ENCODE results near the gene UBALD1. TPM values are rescaled to one million over a fixed set of nuclear protein-coding genes. Genes with fewer than 3 reads are reported as not detected.
A peak's percentile ranks its signal among the peaks of the same experiment; 100 is the strongest.

The UBALD1 gene
- total RNA-seq, 1 experiment from 2014 or later, result 45.9 TPM

GRCh38 chr16:4618645-4619418, 4.1 kb upstream of the UBALD1 start:
- TF ChIP-seq EZH2phosphoT487 (IDR thresholded peaks at IDR 0.05; ENCODE audit: borderline replicate concordance) (no peak), RAD21 (IDR thresholded peaks at IDR 0.05; ENCODE audit: low read depth) (no peak), EZH2 (IDR thresholded peaks at IDR 0.05) (no peak), CBX3 (IDR thresholded peaks at IDR 0.05; ENCODE audit: low read depth) (no peak), POLR2AphosphoS5 (IDR thresholded peaks at IDR 0.05; ENCODE audit: low read depth, low read length) (no peak), YY1 (IDR thresholded peaks at IDR 0.05; ENCODE audit: extremely low read depth, insufficient replicate concordance, low read depth, low read length) (no peak), SIN3A (IDR thresholded peaks at IDR 0.05; ENCODE audit: low read depth) (no peak), ZFX (IDR thresholded peaks at IDR 0.05) (no peak), POLR2A (IDR thresholded peaks at IDR 0.05; ENCODE audit: borderline replicate concordance, extremely low read depth, insufficient read depth, insufficient read length) (no peak), FOSL1 (IDR thresholded peaks at IDR 0.05; ENCODE audit: low read depth) (no peak), CEBPB (IDR thresholded peaks at IDR 0.05; ENCODE audit: low read depth) (no peak), SP1 (IDR thresholded peaks at IDR 0.05; ENCODE audit: low read depth) (no peak)
- TF ChIP-seq, protein P1, sequence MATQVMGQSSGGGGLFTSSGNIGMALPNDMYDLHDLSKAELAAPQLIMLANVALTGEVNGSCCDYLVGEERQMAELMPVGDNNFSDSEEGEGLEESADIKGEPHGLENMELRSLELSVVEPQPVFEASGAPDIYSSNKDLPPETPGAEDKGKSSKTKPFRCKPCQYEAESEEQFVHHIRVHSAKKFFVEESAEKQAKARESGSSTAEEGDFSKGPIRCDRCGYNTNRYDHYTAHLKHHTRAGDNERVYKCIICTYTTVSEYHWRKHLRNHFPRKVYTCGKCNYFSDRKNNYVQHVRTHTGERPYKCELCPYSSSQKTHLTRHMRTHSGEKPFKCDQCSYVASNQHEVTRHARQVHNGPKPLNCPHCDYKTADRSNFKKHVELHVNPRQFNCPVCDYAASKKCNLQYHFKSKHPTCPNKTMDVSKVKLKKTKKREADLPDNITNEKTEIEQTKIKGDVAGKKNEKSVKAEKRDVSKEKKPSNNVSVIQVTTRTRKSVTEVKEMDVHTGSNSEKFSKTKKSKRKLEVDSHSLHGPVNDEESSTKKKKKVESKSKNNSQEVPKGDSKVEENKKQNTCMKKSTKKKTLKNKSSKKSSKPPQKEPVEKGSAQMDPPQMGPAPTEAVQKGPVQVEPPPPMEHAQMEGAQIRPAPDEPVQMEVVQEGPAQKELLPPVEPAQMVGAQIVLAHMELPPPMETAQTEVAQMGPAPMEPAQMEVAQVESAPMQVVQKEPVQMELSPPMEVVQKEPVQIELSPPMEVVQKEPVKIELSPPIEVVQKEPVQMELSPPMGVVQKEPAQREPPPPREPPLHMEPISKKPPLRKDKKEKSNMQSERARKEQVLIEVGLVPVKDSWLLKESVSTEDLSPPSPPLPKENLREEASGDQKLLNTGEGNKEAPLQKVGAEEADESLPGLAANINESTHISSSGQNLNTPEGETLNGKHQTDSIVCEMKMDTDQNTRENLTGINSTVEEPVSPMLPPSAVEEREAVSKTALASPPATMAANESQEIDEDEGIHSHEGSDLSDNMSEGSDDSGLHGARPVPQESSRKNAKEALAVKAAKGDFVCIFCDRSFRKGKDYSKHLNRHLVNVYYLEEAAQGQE (IDR thresholded peaks at IDR 0.05; ENCODE audit: low read depth), result no peak
- Histone ChIP-seq H2AFZ (ENCODE audit: low read depth, low read length, poor library complexity, severe bottlenecking) (no peak overlapping the region), H3K9ac (ENCODE audit: low read length) (no peak overlapping the region), H3K79me2 (ENCODE audit: insufficient read depth, low read length) (peaks cover 5% of the 10 kb centered on the region), H3K9me2 (ENCODE audit: insufficient read depth) (no peaks in the 10 kb centered on the region), H3K4me1 (ENCODE audit: control insufficient read depth in 1 of 2, insufficient read depth in 2 of 2, low read length in 2 of 2) (peaks cover 16 to 31% of the 10 kb centered on the region in 2 experiments), H3K27me3 (ENCODE audit: insufficient read depth, low read length) (no peaks in the 10 kb centered on the region), H3K9me3 (ENCODE audit: control insufficient read depth in 1 of 2, insufficient read depth in 1 of 2, low read depth in 1 of 2, low read length in 2 of 2) (no peaks in the 10 kb centered on the region), H3K4me3 (replicated peaks in 1 of 2; ENCODE audit: low read depth in 1 of 2, low read length in 2 of 2) (no peak overlapping the region), H3K4me2 (ENCODE audit: low read length) (0 out of 2 replicates have a peak overlapping the region, but pooled peaks have one; percentile 3), H4K20me1 (ENCODE audit: insufficient read depth) (no peaks in the 10 kb centered on the region), H3K27ac (ENCODE audit: low read depth, low read length) (no peak overlapping the region), H3K36me3 (ENCODE audit: control insufficient read depth in 1 of 2, insufficient read depth in 2 of 2, low read length in 2 of 2) (no peaks in the 10 kb centered on the region)
- DNase-seq (ENCODE audit: low read depth, low spot score), result no peak
- intact Hi-C loops (cut with micrococcal nuclease), result loop anchor here (5.0 to 10.0 kb wide), 2 partner anchors 194 to 338 kb away; partner anchors contain the start of genes DNAJA3 and SEC14L5
- POLR2A ChIA-PET, result interaction anchor here (0.5 kb wide), 1 partner anchor 30 kb away, joined by 3 read pairs; no protein-coding TSS in a partner anchor
- BruUV-seq (replicated peaks), result no TSS peak
- CTCF ChIA-PET, result no interaction called here
- RAD21 ChIA-PET (ENCODE audit: low non-redundant PET in 1 of 2, low total read pairs in 2 of 2, uncharacterized antibody in 2 of 2, unreplicated experiment in 2 of 2), result no interaction called here
- no peak for ATAC-seq

All from HCT116 (cell line).